Endodermal cell (in vitro differentiated cells): ENCODE data around the gene DDI2. TPM values are rescaled to one million over a fixed set of nuclear protein-coding genes. Genes with fewer than 3 reads are reported as not detected.

Experiments used
- DNase-seq: peaks from one replicate; pipeline ENCODE4 v3.0.0-alpha.2; 2017
- H3K27ac ChIP-seq: 2 replicates; pipeline ENCODE4 v1.5.1; 2013; ENCODE audit warnings: mild to moderate bottlenecking, low read depth, low read length, moderate library complexity
- H3K27me3 ChIP-seq: 2 replicates; pipeline ENCODE4 v1.6.1; 2013; ENCODE audit warnings: mild to moderate bottlenecking, low read length, moderate library complexity; ENCODE audit not compliant: insufficient read depth, control insufficient read depth, poor library complexity, severe bottlenecking
- H3K36me3 ChIP-seq: 2 replicates; pipeline ENCODE4 v1.7.0; 2013; ENCODE audit warnings: mild to moderate bottlenecking, low read length, moderate library complexity; ENCODE audit not compliant: control insufficient read depth, insufficient read depth
- H3K4me1 ChIP-seq: one replicate; pipeline ENCODE4 v1.7.0; 2013; ENCODE audit warnings: low read length; ENCODE audit not compliant: control insufficient read depth, insufficient read depth
- H3K4me3 ChIP-seq: 2 replicates; pipeline ENCODE4 v1.5.1; 2013; ENCODE audit warnings: mild to moderate bottlenecking, low read length, moderate library complexity
- H3K9ac ChIP-seq: 2 replicates; pipeline ENCODE4 v1.6.1; 2013; ENCODE audit warnings: mild to moderate bottlenecking, low read length, moderate library complexity; ENCODE audit not compliant: poor library complexity, severe bottlenecking; ENCODE audit errors: extremely low read depth
- H3K9me3 ChIP-seq: 2 replicates; pipeline ENCODE4 v1.6.1; 2013; ENCODE audit warnings: mild to moderate bottlenecking, low read length, moderate library complexity; ENCODE audit not compliant: control insufficient read depth
- H3K27ac Mint-ChIP-seq: 2 replicates; pipeline ENCODE4 v1.8.0; 2020; ENCODE audit warnings: mixed read lengths
- H3K27me3 Mint-ChIP-seq: 2 replicates; pipeline ENCODE4 v1.8.0; 2021; ENCODE audit warnings: mild to moderate bottlenecking, mixed read lengths; ENCODE audit not compliant: insufficient read depth
- H3K36me3 Mint-ChIP-seq: 2 replicates; pipeline ENCODE4 v1.8.0; 2020; ENCODE audit warnings: low read depth, mixed read lengths
- H3K4me1 Mint-ChIP-seq: 2 replicates; pipeline ENCODE4 v1.8.0; 2020; ENCODE audit warnings: mixed read lengths
- H3K4me3 Mint-ChIP-seq: 2 replicates; pipeline ENCODE4 v1.8.0; 2020; ENCODE audit warnings: mild to moderate bottlenecking, moderate library complexity, mixed read lengths
- H3K9me3 Mint-ChIP-seq: 2 replicates; pipeline ENCODE4 v1.8.0; 2020; ENCODE audit warnings: mild to moderate bottlenecking, mixed read lengths
- WGBS, 2 experiments: methylation state at CpG; one replicate each; pipeline versions ENCODE4 v1.1.5 to v1.1.7; 2013; ENCODE audit warnings: missing lambda C conversion rate in 2 of 2, mixed read lengths in 1 of 2; ENCODE audit not compliant: insufficient coverage in 1 of 2, insufficient read length in 1 of 2; 5-methylcytosine and 5-hydroxymethylcytosine counted together
- total RNA-seq, 2 donors: library from RNA; stranded (reverse); fragmentation: NEBNext Ultra II Directional in 1 of 2; extraction: Animal tissue kit (Norgen Biotek cat#: 25700) in 1 of 2; gene quantifications; 2 replicates in 1 of 2; 3 replicates in 1 of 2; pipeline ENCODE4 v1.2.1, GENCODE V29; 2021
- TF ChIP-seq, protein P1 (sequence below): fragments of 200-600 bp; sonication (generic); conservative IDR thresholded peaks from 2 replicates; pipeline ENCODE4 v1.5.0; 2021; ENCODE audit warnings: antibody characterized with exemption, mild to moderate bottlenecking

Gene DDI2
- total RNA-seq, 2 donors from 2014 or later: 36.0 to 37.6 TPM

DNA sequence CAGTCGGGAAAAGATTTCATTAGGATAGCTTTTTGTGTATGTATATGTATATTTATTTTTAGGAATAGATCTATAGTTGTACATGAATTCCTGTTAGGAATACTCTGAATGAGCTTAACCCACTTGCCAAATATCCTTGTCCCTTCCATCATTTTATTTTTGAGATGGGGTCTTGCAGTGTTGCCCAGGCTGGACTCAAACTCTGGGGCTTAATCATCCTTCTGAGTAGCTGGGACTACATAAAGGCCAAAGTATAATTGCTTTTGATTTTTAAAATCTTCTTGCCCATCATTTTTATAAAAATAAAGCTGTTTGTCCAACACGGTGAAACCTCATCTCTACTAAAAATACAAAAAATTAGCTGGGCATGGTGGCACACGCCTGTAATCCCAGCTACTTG lies 46.7 kb downstream of the DDI2 start:
- Mint-ChIP-seq H3K27ac (no peak overlapping the region), H3K4me1 (peaks cover under 1% of the 10 kb centered on the region), H3K27me3 (no peaks in the 10 kb centered on the region), H3K4me3 (no peak overlapping the region), H3K36me3 (peaks cover 40% of the 10 kb centered on the region), H3K9me3 (no peaks in the 10 kb centered on the region)
- TF ChIP-seq, protein P1, sequence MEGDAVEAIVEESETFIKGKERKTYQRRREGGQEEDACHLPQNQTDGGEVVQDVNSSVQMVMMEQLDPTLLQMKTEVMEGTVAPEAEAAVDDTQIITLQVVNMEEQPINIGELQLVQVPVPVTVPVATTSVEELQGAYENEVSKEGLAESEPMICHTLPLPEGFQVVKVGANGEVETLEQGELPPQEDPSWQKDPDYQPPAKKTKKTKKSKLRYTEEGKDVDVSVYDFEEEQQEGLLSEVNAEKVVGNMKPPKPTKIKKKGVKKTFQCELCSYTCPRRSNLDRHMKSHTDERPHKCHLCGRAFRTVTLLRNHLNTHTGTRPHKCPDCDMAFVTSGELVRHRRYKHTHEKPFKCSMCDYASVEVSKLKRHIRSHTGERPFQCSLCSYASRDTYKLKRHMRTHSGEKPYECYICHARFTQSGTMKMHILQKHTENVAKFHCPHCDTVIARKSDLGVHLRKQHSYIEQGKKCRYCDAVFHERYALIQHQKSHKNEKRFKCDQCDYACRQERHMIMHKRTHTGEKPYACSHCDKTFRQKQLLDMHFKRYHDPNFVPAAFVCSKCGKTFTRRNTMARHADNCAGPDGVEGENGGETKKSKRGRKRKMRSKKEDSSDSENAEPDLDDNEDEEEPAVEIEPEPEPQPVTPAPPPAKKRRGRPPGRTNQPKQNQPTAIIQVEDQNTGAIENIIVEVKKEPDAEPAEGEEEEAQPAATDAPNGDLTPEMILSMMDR: no peak
- H3K27ac ChIP-seq: no peak overlapping the region
- peaks cover 43% of the 10 kb centered on the region for H3K36me3 ChIP-seq
- no peak overlapping the region for H3K4me3 ChIP-seq
- H3K27me3 ChIP-seq: no peaks in the 10 kb centered on the region
- H3K9me3 ChIP-seq: no peaks in the 10 kb centered on the region
- no peak overlapping the region for H3K9ac ChIP-seq
- WGBS, 2 experiments: 96 to 97% methylated on average over 3 of the region's 3 CpGs
- no peak for DNase-seq
- no peaks in the 10 kb centered on the region for H3K4me1 ChIP-seq

DNA sequence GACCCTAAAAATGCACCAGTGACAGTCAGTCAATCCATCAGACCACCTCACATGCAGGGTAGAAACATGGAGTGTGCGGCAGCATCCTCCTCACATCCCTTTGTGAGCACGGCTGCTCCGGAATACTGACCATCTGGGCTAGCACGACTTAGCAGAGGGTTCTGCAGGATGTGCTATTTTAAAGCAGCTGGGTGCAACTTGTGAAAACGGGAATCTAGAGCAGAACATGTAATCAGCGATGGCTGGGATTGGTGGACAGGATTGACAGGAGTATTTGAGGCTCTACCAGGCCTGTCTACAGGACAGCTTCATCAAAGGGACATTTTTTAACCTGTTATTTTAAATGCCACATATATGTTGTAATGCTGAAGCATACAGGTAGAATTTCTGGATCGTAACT lies 50.1 kb downstream of the DDI2 start:
- Histone ChIP-seq H3K27me3 (no peaks in the 10 kb centered on the region), H3K4me3 (no peak overlapping the region), H3K9me3 (no peaks in the 10 kb centered on the region), H3K4me1 (no peaks in the 10 kb centered on the region), H3K9ac (no peak overlapping the region), H3K36me3 (peaks cover 10% of the 10 kb centered on the region), H3K27ac (no peak overlapping the region)
- DNase-seq: no peak
- WGBS, 2 experiments: 90 to 94% methylated on average over 6 to 7 of the region's 7 CpGs
- TF ChIP-seq, protein P1: no peak
- H3K27ac Mint-ChIP-seq: no peak overlapping the region
- no peaks in the 10 kb centered on the region for H3K27me3 Mint-ChIP-seq
- peaks cover 13% of the 10 kb centered on the region for H3K36me3 Mint-ChIP-seq
- no peak overlapping the region for H3K4me3 Mint-ChIP-seq
- no peaks in the 10 kb centered on the region for H3K9me3 Mint-ChIP-seq
- peaks cover 2% of the 10 kb centered on the region for H3K4me1 Mint-ChIP-seq

DNA sequence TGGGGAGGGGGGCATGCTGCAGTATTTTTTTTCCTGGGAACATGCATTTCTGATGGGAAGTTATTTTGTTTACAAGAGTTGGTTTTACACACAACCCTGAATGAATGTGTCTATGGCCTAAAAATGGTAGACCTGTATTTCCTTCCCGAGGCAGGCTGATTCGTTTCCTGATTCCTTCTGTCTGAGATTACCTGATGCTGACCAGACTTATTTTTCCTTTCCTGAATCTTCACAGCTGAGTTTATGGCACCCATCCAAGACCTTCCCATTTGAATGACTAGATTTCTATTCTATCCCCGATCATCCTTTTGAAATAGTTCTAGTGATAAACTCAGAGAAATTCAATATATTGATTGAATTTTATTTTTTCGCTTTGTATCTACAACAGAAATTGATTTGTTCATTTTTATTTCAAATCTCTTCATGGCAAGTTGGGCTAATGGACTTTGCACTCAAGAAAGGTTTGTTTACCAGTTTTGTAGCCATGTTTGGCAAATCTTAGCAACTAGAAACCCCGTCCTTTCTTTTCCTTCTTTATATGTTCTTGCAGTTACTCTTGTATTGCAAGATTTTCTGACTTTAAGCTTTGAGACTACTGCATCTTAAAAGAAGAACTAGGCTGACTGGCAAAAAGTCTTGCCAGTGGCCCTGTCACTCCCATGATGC lies 51.0 kb downstream of the DDI2 start:
- WGBS, 2 experiments: 85 to 96% methylated on average over 2 to 5 of the region's 5 CpGs
- Mint-ChIP-seq H3K27ac (no peak overlapping the region), H3K27me3 (no peaks in the 10 kb centered on the region), H3K4me3 (no peak overlapping the region), H3K4me1 (peaks cover 2% of the 10 kb centered on the region), H3K9me3 (no peaks in the 10 kb centered on the region), H3K36me3 (peaks cover 7% of the 10 kb centered on the region)
- Histone ChIP-seq H3K36me3 (peaks cover 4% of the 10 kb centered on the region), H3K27ac (no peak overlapping the region), H3K4me3 (no peak overlapping the region), H3K9me3 (no peaks in the 10 kb centered on the region), H3K4me1 (no peaks in the 10 kb centered on the region), H3K9ac (no peak overlapping the region), H3K27me3 (no peaks in the 10 kb centered on the region)
- TF ChIP-seq, protein P1: no peak
- no peak for DNase-seq
